KMS-11 (cell line): Measurements from ENCODE around the gene DMBX1.
A peak's percentile ranks its signal among the peaks of the same experiment; 100 is the strongest.

Source experiments
- H2AFZ ChIP-seq: fragments of 200-600 bp; sonication (generic); 2 replicates; pipeline ENCODE4 v1.6.1; 2016; ENCODE audit warnings: antibody characterized with exemption, mixed run types, low read depth
- H3K27ac ChIP-seq: fragments of 200-600 bp; sonication (generic); 2 replicates; pipeline ENCODE4 v1.6.1; 2016; ENCODE audit warnings: mild to moderate bottlenecking, mixed run types
- H3K27me3 ChIP-seq: fragments of 200-600 bp; sonication (generic); 2 replicates; pipeline ENCODE4 v1.6.1; 2017; ENCODE audit warnings: mild to moderate bottlenecking, low read depth, mixed run types, moderate library complexity; ENCODE audit not compliant: insufficient read depth
- H3K36me3 ChIP-seq: fragments of 200-600 bp; sonication (generic); 2 replicates; pipeline ENCODE4 v1.6.1; 2017; ENCODE audit warnings: mild to moderate bottlenecking, mixed run types; ENCODE audit not compliant: insufficient read depth
- H3K4me1 ChIP-seq: fragments of 200-600 bp; sonication (generic); 2 replicates; pipeline ENCODE4 v1.6.1; 2016; ENCODE audit warnings: mild to moderate bottlenecking, low read depth, mixed run types; ENCODE audit not compliant: poor library complexity, severe bottlenecking
- H3K4me2 ChIP-seq: fragments of 200-600 bp; sonication (generic); 2 replicates; pipeline ENCODE4 v1.7.0; 2016; ENCODE audit warnings: mild to moderate bottlenecking, mixed run types
- H3K4me3 ChIP-seq: fragments of 200-600 bp; sonication (generic); IDR thresholded peaks from 2 replicates; pipeline ENCODE4 v1.6.1; 2017; ENCODE audit warnings: low read depth, low read length, mixed read lengths; ENCODE audit not compliant: insufficient read depth
- H3K79me2 ChIP-seq: fragments of 200-600 bp; sonication (generic); 2 replicates; pipeline ENCODE4 v1.6.1; 2016; ENCODE audit warnings: low read depth, mixed run types; ENCODE audit not compliant: insufficient read depth
- H3K9ac ChIP-seq: fragments of 200-600 bp; sonication (generic); 2 replicates; pipeline ENCODE4 v1.6.1; 2016; ENCODE audit warnings: mild to moderate bottlenecking, mixed run types
- H4K20me1 ChIP-seq: fragments of 200-600 bp; sonication (generic); 2 replicates; pipeline ENCODE4 v1.6.1; 2016; ENCODE audit warnings: mild to moderate bottlenecking, mixed run types; ENCODE audit not compliant: insufficient read depth
- TF ChIP-seq, protein P1 (sequence below): fragments of 200-600 bp; sonication (generic); conservative IDR thresholded peaks from 2 replicates; pipeline ENCODE4 v1.6.1; 2017; ENCODE audit warnings: low read depth, mild to moderate bottlenecking, antibody characterized with exemption, low read length, moderate library complexity, mixed read lengths

DMBX1 gene

DNA sequence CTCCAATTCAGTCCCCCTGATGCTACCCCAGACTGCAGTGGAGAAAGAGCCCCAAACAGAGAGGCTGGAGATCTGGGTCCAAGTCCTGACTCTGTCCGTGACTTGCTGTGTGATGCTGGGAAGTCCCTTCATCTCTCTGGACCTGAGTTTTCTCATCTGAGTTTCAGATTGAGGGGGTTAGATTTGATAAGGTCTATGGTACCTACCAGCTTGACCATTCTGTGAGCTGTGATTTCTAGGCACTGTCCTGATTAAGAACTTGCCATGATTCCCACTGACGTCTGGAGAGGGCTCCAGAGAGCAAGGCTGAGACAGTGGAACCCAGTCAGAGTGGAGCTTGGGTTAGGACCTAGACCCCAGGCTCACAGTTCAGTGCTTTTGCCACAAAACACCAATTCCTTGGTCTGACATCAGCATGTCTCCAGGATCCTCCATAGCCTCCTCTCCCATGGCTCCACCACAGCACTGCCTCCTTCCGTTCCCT lies 43.8 kb upstream of the DMBX1 start:
- Histone ChIP-seq H3K9ac (no peak overlapping the region), H4K20me1 (no peaks in the 10 kb centered on the region), H3K4me3 (no peak overlapping the region), H2AFZ (no peak overlapping the region), H3K36me3 (no peaks in the 10 kb centered on the region), H3K4me2 (no peak overlapping the region), H3K27me3 (peaks cover 23% of the 10 kb centered on the region; the same call in 1 of the 2 replicates), H3K79me2 (no peaks in the 10 kb centered on the region), H3K4me1 (no peaks in the 10 kb centered on the region), H3K27ac (no peak overlapping the region)
- TF ChIP-seq, protein P1, sequence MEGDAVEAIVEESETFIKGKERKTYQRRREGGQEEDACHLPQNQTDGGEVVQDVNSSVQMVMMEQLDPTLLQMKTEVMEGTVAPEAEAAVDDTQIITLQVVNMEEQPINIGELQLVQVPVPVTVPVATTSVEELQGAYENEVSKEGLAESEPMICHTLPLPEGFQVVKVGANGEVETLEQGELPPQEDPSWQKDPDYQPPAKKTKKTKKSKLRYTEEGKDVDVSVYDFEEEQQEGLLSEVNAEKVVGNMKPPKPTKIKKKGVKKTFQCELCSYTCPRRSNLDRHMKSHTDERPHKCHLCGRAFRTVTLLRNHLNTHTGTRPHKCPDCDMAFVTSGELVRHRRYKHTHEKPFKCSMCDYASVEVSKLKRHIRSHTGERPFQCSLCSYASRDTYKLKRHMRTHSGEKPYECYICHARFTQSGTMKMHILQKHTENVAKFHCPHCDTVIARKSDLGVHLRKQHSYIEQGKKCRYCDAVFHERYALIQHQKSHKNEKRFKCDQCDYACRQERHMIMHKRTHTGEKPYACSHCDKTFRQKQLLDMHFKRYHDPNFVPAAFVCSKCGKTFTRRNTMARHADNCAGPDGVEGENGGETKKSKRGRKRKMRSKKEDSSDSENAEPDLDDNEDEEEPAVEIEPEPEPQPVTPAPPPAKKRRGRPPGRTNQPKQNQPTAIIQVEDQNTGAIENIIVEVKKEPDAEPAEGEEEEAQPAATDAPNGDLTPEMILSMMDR: no peak

GRCh38 chr1:46446646-46447498 lies 42.8 kb upstream of the DMBX1 start:
- Histone ChIP-seq H3K27me3 (peaks cover 27% of the 10 kb centered on the region), H3K4me1 (no peaks in the 10 kb centered on the region), H4K20me1 (no peaks in the 10 kb centered on the region), H3K36me3 (no peaks in the 10 kb centered on the region), H3K4me3 (no peak overlapping the region), H3K4me2 (no peak overlapping the region), H2AFZ (no peak overlapping the region), H3K27ac (no peak overlapping the region), H3K79me2 (no peaks in the 10 kb centered on the region), H3K9ac (no peak overlapping the region)
- TF ChIP-seq, protein P1: peak; percentile 83

DNA sequence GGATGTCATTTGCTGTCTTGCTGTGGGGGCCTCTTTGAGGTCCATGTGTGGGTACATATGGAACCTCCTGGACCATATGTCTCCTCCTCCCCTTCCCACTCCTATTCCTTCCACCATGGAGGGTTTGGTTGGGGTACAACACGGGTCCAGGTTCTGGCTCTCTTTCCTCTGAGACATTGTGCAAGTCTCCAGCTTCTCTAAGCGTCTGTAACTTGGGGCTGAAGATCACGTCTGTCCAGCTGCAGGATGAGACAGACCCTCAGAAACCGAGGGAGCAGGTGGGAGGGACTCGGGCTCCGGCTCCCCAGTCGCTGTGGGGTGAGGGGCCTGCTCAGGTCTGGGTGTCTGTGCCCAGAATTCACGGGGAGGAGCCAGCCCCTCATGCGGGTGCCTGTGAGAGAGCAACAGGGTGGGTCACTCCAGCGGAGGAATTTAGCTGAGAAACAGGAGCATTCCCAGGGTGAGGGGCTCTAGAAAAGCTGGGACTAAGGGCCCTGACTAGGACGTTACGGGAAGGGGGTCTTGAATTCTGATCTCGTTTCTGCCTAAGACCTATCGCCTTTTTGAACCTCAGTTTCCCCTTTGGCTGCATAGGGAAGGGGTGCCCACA lies 42.0 kb upstream of the DMBX1 start:
- TF ChIP-seq, protein P1: no peak
- no peak overlapping the region for H3K27ac ChIP-seq
- H3K36me3 ChIP-seq: no peaks in the 10 kb centered on the region
- H3K79me2 ChIP-seq: no peaks in the 10 kb centered on the region
- H3K27me3 ChIP-seq: peaks cover 27% of the 10 kb centered on the region
- H3K9ac ChIP-seq: no peak overlapping the region
- no peak overlapping the region for H3K4me2 ChIP-seq
- no peaks in the 10 kb centered on the region for H3K4me1 ChIP-seq
- no peak overlapping the region for H2AFZ ChIP-seq
- H3K4me3 ChIP-seq: no peak overlapping the region
- H4K20me1 ChIP-seq: no peaks in the 10 kb centered on the region

DNA sequence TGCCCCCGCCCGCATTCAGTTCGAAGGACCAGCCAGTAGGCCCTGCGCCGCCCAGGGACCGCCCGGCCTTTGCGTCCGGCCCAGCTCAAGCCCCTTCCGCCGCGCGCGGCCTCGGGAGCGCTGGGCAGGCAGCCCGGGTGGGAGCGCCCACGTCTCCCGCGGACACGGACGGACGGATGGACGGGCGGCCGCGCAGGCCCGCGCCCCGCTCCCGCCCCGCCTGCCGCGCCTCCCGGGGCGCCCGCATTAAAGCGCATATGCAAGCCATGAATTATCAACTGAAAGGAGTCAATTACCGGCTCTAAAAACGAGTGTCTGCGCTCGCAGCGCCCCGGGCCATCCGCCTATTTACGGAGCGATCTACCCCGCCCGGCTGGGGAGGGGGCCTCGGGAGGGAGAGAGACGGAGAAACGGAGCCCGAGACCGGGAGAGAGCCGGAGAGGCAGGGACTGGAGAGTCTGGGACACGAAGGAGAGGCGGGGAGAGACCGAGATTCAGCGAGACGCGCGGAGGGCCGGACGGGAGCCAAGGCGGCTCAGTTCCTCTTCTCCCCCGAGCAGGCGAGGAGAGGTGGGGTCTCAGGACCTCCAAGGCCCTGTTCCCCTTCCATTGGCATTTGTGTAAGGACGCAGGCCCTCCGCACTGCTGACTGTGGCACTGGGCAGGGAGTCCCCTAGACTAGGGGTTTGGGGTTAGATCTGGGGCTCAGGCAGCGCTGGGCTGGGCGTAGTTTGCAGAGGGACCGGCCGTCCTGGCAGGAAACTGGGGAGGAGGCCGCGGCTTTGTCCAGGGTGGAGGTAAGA lies 41.3 kb upstream of the DMBX1 start:
- peaks cover 27% of the 10 kb centered on the region for H3K27me3 ChIP-seq
- no peaks in the 10 kb centered on the region for H3K36me3 ChIP-seq
- H3K4me2 ChIP-seq: no peak overlapping the region
- H3K9ac ChIP-seq: no peak overlapping the region
- no peak overlapping the region for H3K27ac ChIP-seq
- TF ChIP-seq, protein P1: no peak
- no peaks in the 10 kb centered on the region for H3K79me2 ChIP-seq
- no peak overlapping the region for H2AFZ ChIP-seq
- H3K4me1 ChIP-seq: no peaks in the 10 kb centered on the region
- H3K4me3 ChIP-seq: no peak overlapping the region
- H4K20me1 ChIP-seq: no peaks in the 10 kb centered on the region
